HG03064 (cell line): Measurements from ENCODE around the gene GPSM1.
"Not testable (repeated sequence)": the region's sequence is repeated elsewhere in the genome, so short reads cannot be mapped to it uniquely, and the experiment has no call there.

Experiments
- ATAC-seq: cut with Tn5 transposase; IDR thresholded peaks from one replicate; pipeline ENCODE4 v1.9.1; 2021; ENCODE audit warnings: low read depth; ENCODE audit not compliant: unreplicated experiment

Gene GPSM1

DNA sequence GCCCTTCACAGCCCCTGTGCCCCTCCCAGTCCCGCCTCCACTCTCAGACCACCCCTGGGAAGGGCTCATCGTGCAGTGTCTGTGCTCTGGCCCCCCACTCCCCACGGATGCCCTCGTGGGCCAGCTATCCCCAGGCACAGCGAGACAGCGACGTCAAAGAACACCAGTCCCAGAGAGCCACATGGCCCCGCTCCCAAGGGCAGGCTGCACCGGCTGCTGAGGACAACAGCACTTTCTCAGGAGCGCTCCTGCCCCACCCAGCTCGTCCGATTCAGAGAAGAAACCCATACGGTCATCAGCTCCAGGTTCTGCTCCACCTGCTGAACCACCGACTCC is 77.4 kb downstream of the GPSM1 start:
- ATAC-seq: no peak

DNA sequence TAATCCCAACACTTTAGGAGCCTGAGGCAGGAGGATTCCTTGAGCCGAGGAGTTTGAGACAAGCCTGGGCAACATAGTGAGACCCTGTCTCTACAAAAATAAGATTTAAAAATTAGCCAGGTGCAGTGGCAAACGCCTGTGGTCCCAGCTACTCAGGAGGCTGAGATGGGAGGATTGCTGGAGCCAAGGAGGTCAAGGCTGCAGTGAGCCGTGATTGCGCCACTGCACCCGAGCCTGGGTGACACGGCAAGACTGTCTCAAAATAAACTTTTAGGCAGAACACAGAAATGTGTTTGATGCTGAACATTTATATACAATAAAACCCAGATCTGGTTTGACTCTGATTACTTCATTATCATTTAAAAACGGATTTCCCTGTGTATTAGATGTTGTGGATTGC is 78.1 kb downstream of the GPSM1 start:
- no peak for ATAC-seq

DNA sequence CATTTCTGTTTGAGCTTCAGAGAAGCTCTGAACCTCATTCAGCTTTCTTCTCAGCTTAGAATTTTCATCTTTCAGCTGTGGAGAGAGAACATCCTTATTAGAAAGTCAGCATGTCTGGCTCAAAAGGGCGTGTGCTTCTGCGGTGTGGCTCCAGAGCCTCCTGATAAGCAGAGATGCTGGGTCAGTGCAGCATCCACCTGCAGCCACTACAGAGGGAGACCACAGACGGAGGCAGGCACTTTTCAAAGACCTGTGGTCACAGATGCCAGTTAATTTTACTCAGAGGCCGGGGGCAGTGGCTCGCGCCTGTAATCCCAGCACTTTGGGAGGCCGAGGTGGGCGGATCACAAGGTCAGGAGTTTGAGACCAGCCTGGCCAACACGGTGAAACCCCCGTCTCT is 78.6 kb downstream of the GPSM1 start:
- ATAC-seq: not testable (repeated sequence)

DNA sequence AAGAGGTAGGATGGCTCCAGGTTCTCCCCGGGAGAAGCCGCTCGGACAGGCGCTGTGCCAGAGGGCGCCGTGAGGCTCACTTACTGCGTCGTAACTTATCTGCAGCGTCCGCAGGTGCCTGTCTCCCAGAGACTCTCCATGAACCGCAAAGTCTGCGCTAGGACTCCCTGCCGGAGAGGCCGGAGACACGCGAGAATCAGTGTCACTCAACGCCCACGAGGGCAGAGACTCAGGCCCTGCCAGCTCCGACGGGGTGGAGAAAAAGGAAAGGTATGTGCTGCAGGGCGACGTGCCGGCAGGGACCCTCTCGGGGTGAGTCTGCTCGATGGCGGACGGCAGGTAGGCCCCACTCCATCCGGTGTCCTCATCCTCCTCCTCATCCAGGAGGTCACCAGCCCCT is 79.7 kb downstream of the GPSM1 start:
- not testable (repeated sequence) for ATAC-seq

DNA sequence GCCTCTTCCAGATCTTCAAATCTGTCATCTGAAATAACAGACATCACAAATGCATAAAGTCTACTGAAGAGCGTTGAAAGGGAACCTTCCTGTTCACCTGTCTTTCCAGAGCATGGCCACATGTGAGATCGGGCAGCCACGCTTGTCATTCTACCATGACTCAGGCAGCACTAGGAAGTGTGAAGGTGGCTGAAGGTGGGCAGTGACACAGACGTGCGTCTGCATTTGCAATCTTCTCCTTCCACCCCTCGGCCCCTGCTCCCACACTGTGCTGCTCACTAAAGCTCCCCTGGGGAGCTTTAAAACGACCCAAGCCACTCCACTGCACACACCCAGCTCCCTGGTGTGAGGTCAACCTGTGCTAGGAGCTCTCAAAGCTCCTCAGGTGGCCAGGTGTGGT is 80.6 kb downstream of the GPSM1 start:
- no peak for ATAC-seq
